Cardiac muscle cell (in vitro differentiated cells and primary cell): ENCODE data around the gene ACP1. TPM values are rescaled to one million over a fixed set of nuclear protein-coding genes. Genes with fewer than 3 reads are reported as not detected.

Experiments used
- DNase-seq, 2 donors: peaks; one replicate each; pipeline versions ENCODE4 v3.0.0 to v3.0.0-alpha.2; 2010 to 2017; ENCODE audit warnings: low read depth in 1 of 2, low spot score in 1 of 2
- H3K27ac ChIP-seq: fragments of 200-600 bp; sonication (generic); 2 replicates; pipeline ENCODE4 v1.5.1; 2016
- H3K27me3 ChIP-seq: fragments of 200-600 bp; sonication (generic); 2 replicates; pipeline ENCODE4 v1.6.0; 2016; ENCODE audit warnings: control low read depth
- H3K36me3 ChIP-seq: fragments of 200-600 bp; sonication (generic); 2 replicates; pipeline ENCODE4 v1.5.1; 2016; ENCODE audit warnings: control low read depth
- H3K4me1 ChIP-seq: fragments of 200-600 bp; sonication (generic); 2 replicates; pipeline ENCODE4 v1.8.1; 2017; ENCODE audit warnings: low read depth, mild to moderate bottlenecking, mixed run types
- H3K4me3 ChIP-seq: fragments of 200-600 bp; sonication (generic); 2 replicates; pipeline ENCODE4 v1.5.1; 2016; ENCODE audit warnings: mild to moderate bottlenecking
- H3K9me3 ChIP-seq: fragments of 200-600 bp; sonication (generic); 2 replicates; pipeline ENCODE4 v1.5.1; 2017; ENCODE audit warnings: low read depth, mild to moderate bottlenecking, control low read depth
- CTCF ChIP-seq: IDR thresholded peaks from 2 replicates; pipeline ENCODE4 v1.5.1; 2012; ENCODE audit warnings: low read depth, mild to moderate bottlenecking, low read length
- polyA plus RNA-seq: library from polyadenylated mRNA; unstranded; fragments of >200 nt; fragmentation: Nextera tagmentation; extraction: Ambion mirVana; gene quantifications from 2 replicates; pipeline ENCODE4 v1.2.1, GENCODE V29; 2016
- total RNA-seq: library from RNA; depleted of rRNA; stranded (reverse); fragments of >200 nt; gene quantifications from 2 replicates; pipeline ENCODE4 v1.2.3, GENCODE V29; 2016

ACP1 gene
- 92.8 and 119 TPM in 2 replicates for total RNA-seq
- 216 and 226 TPM in 2 replicates for polyA plus RNA-seq

GRCh38 chr2:264493-265468, at the start of gene ACP1:
TSS of gene ACP1 (plus strand) at chr2:264947. CDS start at chr2:264965, 18 bp downstream.
- Histone ChIP-seq H3K4me1 (peaks cover 6% of the 10 kb centered on the region), H3K4me3 (peak within 1 kb of the TSS; percentile 97), H3K36me3 (no peaks in the 10 kb centered on the region), H3K9me3 (no peaks in the 10 kb centered on the region), H3K27me3 (peaks cover 13% of the 10 kb centered on the region), H3K27ac (peak within 1 kb of the TSS; percentile 61)
- TF ChIP-seq CTCF = no peak
- peak; percentile 96 to 97 for DNase-seq

GRCh38 chr2:216068-216467, 48.7 kb upstream of the ACP1 start:
- Histone ChIP-seq H3K9me3 (no peaks in the 10 kb centered on the region), H3K36me3 (no peaks in the 10 kb centered on the region), H3K4me1 (no peaks in the 10 kb centered on the region), H3K27ac (no peak overlapping the region), H3K4me3 (no peak overlapping the region), H3K27me3 (no peaks in the 10 kb centered on the region)
- no peak for TF ChIP-seq CTCF
- DNase-seq = no peak

GRCh38 chr2:223451-223850, 41.3 kb upstream of the ACP1 start:
- H3K36me3 ChIP-seq = no peaks in the 10 kb centered on the region
- no peak overlapping the region for H3K27ac ChIP-seq

GRCh38 chr2:223971-224760, 40.6 kb upstream of the ACP1 start:
- Histone ChIP-seq H3K4me3 (no peak overlapping the region), H3K27ac (no peak overlapping the region)
- TF ChIP-seq CTCF = no peak

More at GRCh38 chr2:223451-223850, 41.3 kb upstream of the ACP1 start:
- no peak for DNase-seq
- TF ChIP-seq CTCF = no peak
- Histone ChIP-seq H3K4me3 (no peak overlapping the region), H3K27me3 (no peaks in the 10 kb centered on the region), H3K4me1 (no peaks in the 10 kb centered on the region), H3K9me3 (no peaks in the 10 kb centered on the region)

GRCh38 chr2:228115-228514, 36.6 kb upstream of the ACP1 start:
- no peak for TF ChIP-seq CTCF
- Histone ChIP-seq H3K9me3 (no peaks in the 10 kb centered on the region), H3K4me3 (no peak overlapping the region), H3K4me1 (no peaks in the 10 kb centered on the region), H3K27ac (no peak overlapping the region), H3K36me3 (peaks cover 4% of the 10 kb centered on the region), H3K27me3 (no peaks in the 10 kb centered on the region)
- no peak for DNase-seq

More at GRCh38 chr2:223971-224760, 40.6 kb upstream of the ACP1 start:
- Histone ChIP-seq H3K4me1 (no peaks in the 10 kb centered on the region), H3K27me3 (no peaks in the 10 kb centered on the region), H3K9me3 (no peaks in the 10 kb centered on the region), H3K36me3 (no peaks in the 10 kb centered on the region)
- no peak for DNase-seq
